HEK293 (cell line): ENCODE measurements around the gene BCKDHB.

Source experiments
- CTCF ChIA-PET: fragments of 350-600 bp; formaldehyde crosslinking; extraction: SDS; loops from one replicate; lab custom pipeline; 2021; ENCODE audit warnings: antibody characterized with exemption; lab: Yijun Ruan, JAX
- POLR2A ChIA-PET: fragments of 300-600 bp; formaldehyde crosslinking; extraction: SDS; loops from one replicate; lab custom pipeline; 2020; ENCODE audit warnings: antibody characterized with exemption, inconsistent platforms; lab: Yijun Ruan, JAX
- H3K27ac ChIP-seq: fragments of 200-500 bp; sonication (Bioruptor generic); 2 replicates; pipeline ENCODE4 v1.5.1; 2014; ENCODE audit warnings: low read depth, low read length, control low read depth, inconsistent platforms; ENCODE audit errors: extremely low read depth
- H3K36me3 ChIP-seq, 2 experiments: fragments of 200-500 bp in 1 of 2; sonication (Bioruptor generic) in 1 of 2; 1 replicate in 1 of 2; 2 replicates in 1 of 2; pipeline ENCODE4 v1.5.1; 2014 to 2017; ENCODE audit warnings: inconsistent platforms in 2 of 2, low read length in 2 of 2; ENCODE audit not compliant: control insufficient read depth in 2 of 2, insufficient read depth in 1 of 2
- H3K4me1 ChIP-seq: fragments of 200-500 bp; sonication (Bioruptor generic); 2 replicates; pipeline ENCODE4 v1.5.1; 2014; ENCODE audit warnings: mild to moderate bottlenecking, low read length, inconsistent platforms; ENCODE audit not compliant: control insufficient read depth, insufficient read depth
- H3K4me3 ChIP-seq: 2 replicates; pipeline ENCODE4 v1.5.1; 2011; ENCODE audit warnings: low read depth, mild to moderate bottlenecking, control low read depth, low read length, moderate library complexity
- H3K9me3 ChIP-seq: fragments of 200-500 bp; sonication (Bioruptor generic); 2 replicates; pipeline ENCODE4 v1.5.1; 2014; ENCODE audit warnings: low read depth, low read length, inconsistent platforms; ENCODE audit not compliant: control insufficient read depth, insufficient read depth
- GLIS1 ChIP-seq: fragments of 450-650 bp; formaldehyde crosslinking; IDR thresholded peaks from 2 replicates; pipeline ENCODE4 v1.5.1; 2016; ENCODE audit warnings: missing biosample characterization, missing genetic modification characterization
- KLF10 ChIP-seq: fragments of 450-650 bp; IDR thresholded peaks from 2 replicates; pipeline ENCODE4 v1.5.1; 2018; ENCODE audit warnings: missing biosample characterization, mild to moderate bottlenecking, missing genetic modification characterization
- KLF16 ChIP-seq: fragments of 450-650 bp; formaldehyde crosslinking; IDR thresholded peaks from 2 replicates; pipeline ENCODE4 v1.5.1; 2017; ENCODE audit warnings: missing biosample characterization, missing genetic modification characterization
- MEIS1 ChIP-seq: sonication (generic); formaldehyde crosslinking; IDR thresholded peaks from 2 replicates; pipeline ENCODE4 v1.8.1; 2022; ENCODE audit warnings: missing genetic modification reagents, mild to moderate bottlenecking, borderline replicate concordance
- RBAK ChIP-seq: fragments of 450-650 bp; formaldehyde crosslinking; IDR thresholded peaks from 2 replicates; pipeline ENCODE4 v1.5.1; 2016; ENCODE audit warnings: missing biosample characterization, missing genetic modification characterization
- REST ChIP-seq: fragments of 450-650 bp; formaldehyde crosslinking; IDR thresholded peaks from 2 replicates; pipeline ENCODE4 v1.5.1; 2016; ENCODE audit warnings: missing biosample characterization, missing genetic modification characterization
- ZBTB26 ChIP-seq: fragments of 450-650 bp; formaldehyde crosslinking; optimal IDR thresholded peaks from 2 replicates; pipeline ENCODE3; 2016; ENCODE audit warnings: missing biosample characterization, mild to moderate bottlenecking, missing genetic modification characterization
- ZNF114 ChIP-seq: fragments of 450-650 bp; formaldehyde crosslinking; IDR thresholded peaks from 2 replicates; pipeline ENCODE4 v1.5.0; 2017; ENCODE audit warnings: missing biosample characterization, missing genetic modification characterization
- ZNF146 ChIP-seq: fragments of 450-650 bp; formaldehyde crosslinking; IDR thresholded peaks from 2 replicates; pipeline ENCODE4 v1.5.1; 2016; ENCODE audit warnings: missing biosample characterization, missing genetic modification characterization
- ZNF148 ChIP-seq: fragments of 450-650 bp; formaldehyde crosslinking; IDR thresholded peaks from 2 replicates; pipeline ENCODE4 v1.5.0; 2017; ENCODE audit warnings: missing biosample characterization, missing genetic modification characterization, borderline replicate concordance
- ZNF24 ChIP-seq: fragments of 450-650 bp; formaldehyde crosslinking; IDR thresholded peaks from 2 replicates; pipeline ENCODE4 v1.5.1; 2016; ENCODE audit warnings: missing biosample characterization, missing genetic modification characterization
- ZNF324 ChIP-seq: fragments of 450-650 bp; formaldehyde crosslinking; IDR thresholded peaks from 2 replicates; pipeline ENCODE4 v1.5.1; 2016; ENCODE audit warnings: missing biosample characterization, missing genetic modification characterization
- ZNF335 ChIP-seq: fragments of 450-650 bp; formaldehyde crosslinking; conservative IDR thresholded peaks from 2 replicates; pipeline ENCODE4 v1.5.1; 2016; ENCODE audit warnings: missing biosample characterization, missing genetic modification characterization
- ZNF350 ChIP-seq: fragments of 450-650 bp; formaldehyde crosslinking; IDR thresholded peaks from 2 replicates; pipeline ENCODE4 v1.5.0; 2017; ENCODE audit warnings: missing biosample characterization, mild to moderate bottlenecking, missing genetic modification characterization
- ZNF362 ChIP-seq: fragments of 450-650 bp; formaldehyde crosslinking; IDR thresholded peaks from 2 replicates; pipeline ENCODE4 v1.5.1; 2016; ENCODE audit warnings: missing biosample characterization, missing genetic modification characterization
- ZNF514 ChIP-seq: fragments of 450-650 bp; formaldehyde crosslinking; IDR thresholded peaks from 2 replicates; pipeline ENCODE4 v1.5.1; 2016; ENCODE audit warnings: missing biosample characterization, missing genetic modification characterization
- ZNF530 ChIP-seq: fragments of 450-650 bp; formaldehyde crosslinking; IDR thresholded peaks from 2 replicates; pipeline ENCODE4 v1.5.1; 2016; ENCODE audit warnings: low read depth, missing biosample characterization, missing genetic modification characterization
- ZNF677 ChIP-seq: fragments of 450-650 bp; IDR thresholded peaks from 2 replicates; pipeline ENCODE4 v1.5.0; 2018; ENCODE audit warnings: missing biosample characterization, mild to moderate bottlenecking, missing genetic modification characterization, moderate library complexity

The BCKDHB gene

GRCh38 chr6:80280262-80281010, 174.0 kb downstream of the BCKDHB start:
- TF ChIP-seq ZNF350 (tag by site-specific recombination) (no peak), RBAK (tag by site-specific recombination) (no peak), KLF10 (tag by site-specific recombination) (no peak), ZNF146 (tag by site-specific recombination) (no peak), ZNF148 (tag by site-specific recombination) (no peak), ZNF335 (tag by site-specific recombination) (no peak), ZNF324 (tag by site-specific recombination) (no peak), MEIS1 (no peak), GLIS1 (no peak), ZNF530 (tag by site-specific recombination) (no peak), ZNF24 (tag by site-specific recombination) (no peak), REST (no peak), ZNF114 (tag by site-specific recombination) (no peak), ZBTB26 (tag by site-specific recombination) (no peak), ZNF362 (tag by site-specific recombination) (no peak), ZNF677 (tag by site-specific recombination) (no peak), KLF16 (tag by site-specific recombination) (no peak), ZNF514 (tag by site-specific recombination) (no peak)
- ChIA-PET POLR2A (no interaction called here), CTCF (interaction anchor here (0.9 to 1.2 kb wide), 2 partner anchors 66 to 69 kb away, joined by 3 read pairs; no protein-coding TSS in a partner anchor)
- no peaks in the 10 kb centered on the region for H3K36me3 ChIP-seq
- H3K4me3 ChIP-seq: no peak overlapping the region
- H3K27ac ChIP-seq: no peak overlapping the region
- no peaks in the 10 kb centered on the region for H3K4me1 ChIP-seq
- no peaks in the 10 kb centered on the region for H3K9me3 ChIP-seq
